ENCODE measurements around the gene PTCRA.
"Not testable (repeated sequence)": the region's sequence is repeated elsewhere in the genome, so short reads cannot be mapped to it uniquely, and the experiment has no call there.

PTCRA gene

DNA sequence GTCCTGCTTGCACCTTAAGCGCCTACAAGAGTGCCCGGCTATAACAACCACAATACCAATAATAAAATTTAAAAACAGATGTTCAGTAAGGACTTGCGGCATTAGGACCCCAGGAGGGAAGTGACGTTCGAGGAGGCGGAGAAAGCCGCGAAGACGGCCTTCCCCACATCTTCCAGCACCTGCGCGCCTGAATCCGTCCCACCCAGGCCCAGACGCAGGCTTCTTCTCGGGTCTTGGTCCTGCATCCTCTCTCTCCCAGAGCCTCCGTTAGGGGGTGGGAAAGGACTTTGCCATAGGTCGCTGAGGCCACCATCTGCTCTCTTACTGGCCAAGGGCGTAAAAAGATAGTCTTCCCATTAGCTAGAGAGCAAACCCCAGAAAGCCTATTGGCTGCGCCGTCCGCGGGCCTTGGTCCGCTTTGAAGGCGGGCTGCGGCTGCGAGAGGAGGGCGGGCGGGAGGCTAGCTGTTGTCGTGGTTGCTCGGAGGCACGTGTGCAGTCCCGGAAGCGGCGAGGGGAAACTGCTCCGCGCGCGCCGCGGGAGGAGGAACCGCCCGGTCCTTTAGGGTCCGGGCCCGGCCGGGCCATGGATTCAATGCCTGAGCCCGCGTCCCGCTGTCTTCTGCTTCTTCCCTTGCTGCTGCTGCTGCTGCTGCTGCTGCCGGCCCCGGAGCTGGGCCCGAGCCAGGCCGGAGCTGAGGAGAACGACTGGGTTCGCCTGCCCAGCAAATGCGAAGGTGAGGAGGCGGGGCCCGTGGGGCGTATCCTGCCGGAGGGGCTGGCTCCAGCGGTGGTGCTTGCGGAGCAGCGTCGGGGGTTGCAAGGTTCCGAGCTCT lies 13.3 kb downstream of the PTCRA start, which contains the start of gene CNPY3:
TSS of gene CNPY3 (plus strand) at position 495 of the 835 bp plus-strand sequence. CDS start at position 586, 91 bp downstream.
- no peaks in the 10 kb centered on the region for H3K9me3 Mint-ChIP-seq
- no peaks in the 10 kb centered on the region for H3K27me3 Mint-ChIP-seq
- peak within 1 kb of the TSS; percentile 92 to 99 for H3K4me3 Mint-ChIP-seq
- H3K4me1 Mint-ChIP-seq: peaks cover 49% of the 10 kb centered on the region
- peak; percentile 90 for ATAC-seq
- peak; percentile 96 to 98 for DNase-seq
- H3K27ac Mint-ChIP-seq: peak within 1 kb of the TSS; percentile 94 to 97

DNA sequence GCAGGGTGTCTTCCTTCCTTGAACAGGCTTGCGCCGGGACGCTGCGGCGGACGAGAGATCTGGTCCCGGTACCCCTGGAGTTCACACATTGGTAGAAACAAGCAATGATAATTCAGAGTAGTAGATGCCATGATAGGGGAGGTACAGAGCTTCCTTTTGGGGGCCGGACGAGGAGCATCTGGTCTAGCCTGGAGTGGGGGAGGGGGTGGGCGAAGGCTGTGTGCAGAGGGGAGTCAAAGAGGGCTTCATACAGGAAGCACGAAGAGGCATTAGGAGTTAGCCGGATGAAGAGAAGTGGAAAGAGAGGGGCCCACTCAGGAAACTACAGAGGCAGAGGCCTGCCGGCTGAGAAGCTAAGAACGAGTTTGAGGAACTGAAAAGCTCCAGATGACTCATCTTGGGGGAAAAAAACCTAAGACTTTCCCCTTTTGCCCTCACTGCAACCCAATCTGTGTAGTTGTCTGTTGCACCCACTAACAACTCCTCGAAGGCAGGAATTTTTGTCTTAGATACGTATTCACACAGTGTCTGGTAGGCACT lies 14.0 kb downstream of the PTCRA start:
- Mint-ChIP-seq H3K4me1 (peaks cover 51% of the 10 kb centered on the region), H3K9me3 (no peaks in the 10 kb centered on the region), H3K27ac (peak overlapping the region; percentile 94 to 97), H3K4me3 (peak overlapping the region; percentile 92 to 99), H3K27me3 (no peaks in the 10 kb centered on the region)
- DNase-seq (peak; percentile 75 to 82), ATAC-seq (peak; percentile 55)

DNA sequence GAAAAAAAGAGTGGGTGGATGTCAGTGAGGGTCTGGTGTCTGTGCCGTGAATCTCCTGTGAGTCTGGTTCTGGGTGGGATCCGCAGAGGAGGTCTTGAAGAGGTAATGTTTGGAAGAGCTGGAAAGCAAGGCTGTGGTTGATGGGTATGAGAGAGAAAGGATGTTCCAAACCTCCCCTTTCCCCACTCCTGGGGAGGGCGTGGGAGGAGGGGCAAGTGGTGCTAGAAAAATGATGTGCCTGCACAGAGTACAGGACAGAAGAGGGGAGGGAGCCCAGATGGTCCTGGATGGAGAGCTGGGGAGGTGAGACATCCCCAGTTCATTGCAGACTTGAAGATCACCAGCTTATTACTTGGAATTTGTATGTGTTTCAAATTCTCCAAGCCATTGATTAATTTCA lies 16.6 kb downstream of the PTCRA start:
- no peaks in the 10 kb centered on the region for H3K9me3 Mint-ChIP-seq
- H3K27ac Mint-ChIP-seq: peak overlapping the region; percentile 3 to 88
- H3K4me1 Mint-ChIP-seq: peaks cover 69% of the 10 kb centered on the region
- DNase-seq (no peak), ATAC-seq (no peak)
- H3K27me3 Mint-ChIP-seq: no peaks in the 10 kb centered on the region
- H3K4me3 Mint-ChIP-seq: peak overlapping the region; percentile 82 to 92

DNA sequence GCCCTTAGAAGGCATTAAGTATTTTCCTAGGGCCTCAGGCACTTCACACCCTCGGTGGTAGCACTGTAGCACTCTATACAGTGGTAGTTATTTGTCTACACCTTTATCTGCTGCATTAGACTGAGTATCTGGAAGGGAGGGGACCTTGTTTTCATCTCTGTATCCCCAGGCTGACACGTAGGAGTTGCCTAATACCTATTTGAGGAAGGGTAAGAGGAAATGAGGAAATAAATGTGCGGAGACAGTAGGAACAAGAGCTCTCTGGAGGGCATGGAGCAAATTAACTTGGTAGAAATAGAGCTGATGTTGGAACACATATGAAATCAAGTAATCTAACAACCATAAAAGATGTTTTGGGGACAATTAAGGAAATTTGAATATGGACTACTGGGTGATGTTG lies 17.4 kb downstream of the PTCRA start:
- Mint-ChIP-seq H3K27me3 (no peaks in the 10 kb centered on the region), H3K27ac (peak overlapping the region; percentile 47 to 81), H3K4me3 (peak overlapping the region; percentile 82 to 92), H3K9me3 (no peaks in the 10 kb centered on the region), H3K4me1 (peaks cover 72% of the 10 kb centered on the region)
- DNase-seq: no peak
- ATAC-seq: no peak

DNA sequence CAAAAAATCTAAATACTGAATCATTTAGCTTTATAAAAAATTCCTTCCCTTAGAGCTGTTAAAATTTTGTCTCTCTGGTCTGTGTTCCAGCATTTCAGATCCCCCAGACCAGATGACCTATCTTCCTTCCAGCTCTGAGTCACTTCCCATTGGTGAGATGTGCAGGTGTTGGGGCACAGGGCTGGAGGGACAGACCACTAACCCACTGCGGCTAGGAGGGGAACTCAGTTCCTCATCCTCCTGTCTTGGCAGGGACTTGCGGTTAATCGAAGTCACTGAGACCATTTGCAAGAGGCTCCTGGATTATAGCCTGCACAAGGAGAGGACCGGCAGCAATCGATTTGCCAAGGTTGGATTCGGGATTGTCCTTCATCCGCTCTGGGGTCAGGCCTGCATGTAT lies 19.5 kb downstream of the PTCRA start:
- ATAC-seq (no peak), DNase-seq (no peak)
- Mint-ChIP-seq H3K9me3 (no peaks in the 10 kb centered on the region), H3K4me3 (no peak overlapping the region), H3K4me1 (peaks cover 78% of the 10 kb centered on the region), H3K27ac (peak overlapping the region; percentile 73 to 75), H3K27me3 (no peaks in the 10 kb centered on the region)

DNA sequence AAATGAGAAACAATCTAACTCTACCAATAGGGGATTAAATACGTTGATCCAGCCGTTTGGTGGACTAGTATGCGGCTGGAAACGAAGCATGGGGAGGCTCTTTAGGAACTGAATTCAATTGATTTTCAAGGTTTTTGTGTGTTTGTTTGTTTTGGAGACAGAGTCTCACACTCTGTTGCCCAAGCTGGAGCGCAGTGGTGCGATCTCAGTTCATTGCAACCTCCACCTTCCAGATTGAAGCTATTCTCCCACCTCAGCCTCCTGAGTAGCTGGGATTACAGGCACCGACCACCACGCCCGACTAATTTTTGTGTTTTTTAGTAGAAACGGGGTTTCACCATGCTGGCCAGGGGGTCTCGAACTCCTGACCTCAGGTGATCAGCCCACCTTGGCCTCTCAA lies 20.5 kb downstream of the PTCRA start:
- Mint-ChIP-seq H3K9me3 (no peaks in the 10 kb centered on the region), H3K4me1 (peaks cover 73% of the 10 kb centered on the region), H3K4me3 (no peak overlapping the region), H3K27me3 (no peaks in the 10 kb centered on the region), H3K27ac (peak overlapping the region in 1 of 2 donors; percentile 37)
- DNase-seq: no peak
- ATAC-seq: no peak

GRCh38 chr6:42937548-42938427 lies 21.9 kb downstream of the PTCRA start:
- Mint-ChIP-seq H3K9me3 (no peaks in the 10 kb centered on the region), H3K27ac (peak overlapping the region in 1 of 2 donors; percentile 47), H3K27me3 (no peaks in the 10 kb centered on the region), H3K4me1 (peaks cover 60% of the 10 kb centered on the region), H3K4me3 (no peak overlapping the region)
- DNase-seq (no peak), ATAC-seq (no peak)

DNA sequence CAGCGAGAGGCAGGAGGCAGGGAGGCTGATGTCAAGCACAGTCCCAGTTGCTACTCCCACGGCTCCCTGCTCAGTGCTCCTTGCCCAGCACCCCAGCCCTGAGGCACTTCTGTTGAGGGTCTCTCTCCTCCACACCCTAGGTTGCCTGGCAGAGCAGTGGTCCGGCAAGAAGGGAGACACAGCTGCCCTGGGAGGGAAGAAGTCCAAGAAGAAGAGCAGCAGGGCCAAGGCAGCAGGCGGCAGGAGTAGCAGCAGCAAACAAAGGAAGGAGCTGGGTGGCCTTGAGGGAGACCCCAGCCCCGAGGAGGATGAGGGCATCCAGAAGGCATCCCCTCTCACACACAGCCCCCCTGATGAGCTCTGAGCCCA lies 22.6 kb downstream of the PTCRA start:
- Mint-ChIP-seq H3K9me3 (no peaks in the 10 kb centered on the region), H3K4me1 (peaks cover 53% of the 10 kb centered on the region), H3K4me3 (no peak overlapping the region), H3K27me3 (no peaks in the 10 kb centered on the region), H3K27ac (no peak overlapping the region)
- DNase-seq (no peak), ATAC-seq (peak; percentile 8)

GRCh38 chr6:42938987-42939809 lies 23.3 kb downstream of the PTCRA start:
- peak; percentile 19 for ATAC-seq
- H3K27me3 Mint-ChIP-seq: no peaks in the 10 kb centered on the region
- no peak for DNase-seq
- H3K4me3 Mint-ChIP-seq: no peak overlapping the region
- H3K4me1 Mint-ChIP-seq: peaks cover 45% of the 10 kb centered on the region
- no peaks in the 10 kb centered on the region for H3K9me3 Mint-ChIP-seq
- H3K27ac Mint-ChIP-seq: peak overlapping the region; percentile 8 to 48

GRCh38 chr6:42939810-42940167 lies 23.9 kb downstream of the PTCRA start:
- ATAC-seq (no peak), DNase-seq (no peak)
- H3K27ac Mint-ChIP-seq: peak overlapping the region; percentile 2 to 67
- H3K9me3 Mint-ChIP-seq: no peaks in the 10 kb centered on the region
- H3K4me1 Mint-ChIP-seq: peaks cover 44% of the 10 kb centered on the region
- H3K4me3 Mint-ChIP-seq: no peak overlapping the region
- no peaks in the 10 kb centered on the region for H3K27me3 Mint-ChIP-seq

DNA sequence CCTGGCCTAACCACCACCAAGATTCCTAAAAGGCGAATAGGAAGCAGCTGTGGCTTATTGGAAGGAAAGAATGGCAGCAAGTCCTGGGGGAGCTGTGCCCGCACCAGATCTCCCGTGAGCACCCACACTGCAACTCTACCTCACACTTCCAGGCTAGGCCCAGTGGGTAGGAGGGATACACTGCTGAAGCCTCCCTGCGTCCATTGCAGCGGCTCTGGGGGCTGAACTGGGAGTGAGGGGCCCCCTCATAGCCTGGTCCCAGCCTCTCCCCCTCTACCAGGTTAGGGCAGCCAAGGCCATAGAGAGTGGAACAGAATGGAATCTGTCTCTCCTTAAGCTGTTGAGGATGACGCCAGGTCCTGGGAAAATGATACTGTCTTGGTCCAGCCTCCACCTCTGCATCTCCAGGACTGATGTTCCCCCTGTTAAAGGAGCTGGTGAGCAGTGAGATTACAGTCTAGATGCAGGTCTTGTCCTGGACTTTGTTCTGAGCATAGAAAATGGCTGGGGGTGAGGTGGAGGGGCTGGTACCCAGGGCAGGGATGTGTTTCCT lies 24.7 kb downstream of the PTCRA start:
- DNase-seq (no peak), ATAC-seq (no peak)
- no peak overlapping the region for H3K4me3 Mint-ChIP-seq
- H3K27ac Mint-ChIP-seq: peak overlapping the region in 1 of 2 donors; percentile 67
- H3K4me1 Mint-ChIP-seq: peaks cover 37% of the 10 kb centered on the region
- H3K27me3 Mint-ChIP-seq: no peaks in the 10 kb centered on the region
- H3K9me3 Mint-ChIP-seq: no peaks in the 10 kb centered on the region

GRCh38 chr6:42941356-42941755 lies 25.5 kb downstream of the PTCRA start:
- peak overlapping the region; percentile 56 to 80 for H3K27ac Mint-ChIP-seq
- DNase-seq: not testable (repeated sequence)

GRCh38 chr6:42942444-42942843 lies 26.6 kb downstream of the PTCRA start:
- H3K27ac Mint-ChIP-seq: no peak overlapping the region
- no peak for ATAC-seq
- no peak for DNase-seq

More at GRCh38 chr6:42941356-42941755, 25.5 kb downstream of the PTCRA start:
- peaks cover 32% of the 10 kb centered on the region for H3K4me1 Mint-ChIP-seq
- not testable (repeated sequence) for ATAC-seq, H3K27me3 Mint-ChIP-seq, H3K4me3 Mint-ChIP-seq, H3K9me3 Mint-ChIP-seq

DNA sequence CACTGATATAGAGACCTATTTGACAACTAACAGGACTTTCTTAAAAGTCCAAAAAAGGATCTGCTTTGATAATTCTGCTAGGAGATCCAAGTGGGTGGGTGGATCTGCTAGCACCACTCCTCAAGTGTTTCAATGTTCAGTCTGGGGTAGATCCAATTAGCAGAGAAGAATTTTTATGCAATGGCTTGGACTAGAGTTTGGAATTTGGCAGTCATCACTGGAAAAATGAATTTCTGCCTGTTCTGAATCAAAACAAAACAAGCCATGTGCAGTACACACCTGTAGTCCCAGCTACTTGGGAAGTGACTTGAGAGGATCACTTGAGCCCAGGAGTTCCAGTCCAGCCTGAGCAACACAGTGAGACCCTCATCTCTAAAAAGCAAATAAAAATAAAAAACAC lies 32.1 kb downstream of the PTCRA start:
- H3K9me3 Mint-ChIP-seq: no peaks in the 10 kb centered on the region
- ATAC-seq (no peak), DNase-seq (no peak)
- H3K4me1 Mint-ChIP-seq: no peaks in the 10 kb centered on the region
- H3K27ac Mint-ChIP-seq: no peak overlapping the region
- no peaks in the 10 kb centered on the region for H3K27me3 Mint-ChIP-seq
- no peak overlapping the region for H3K4me3 Mint-ChIP-seq

More at GRCh38 chr6:42942444-42942843, 26.6 kb downstream of the PTCRA start:
- Mint-ChIP-seq H3K9me3 (no peaks in the 10 kb centered on the region), H3K4me3 (no peak overlapping the region), H3K27me3 (no peaks in the 10 kb centered on the region), H3K4me1 (peaks cover 26% of the 10 kb centered on the region)

GRCh38 chr6:42952389-42952788 lies 36.5 kb downstream of the PTCRA start:
- no peak for DNase-seq
- Mint-ChIP-seq H3K4me3 (no peak overlapping the region), H3K27me3 (no peaks in the 10 kb centered on the region), H3K27ac (no peak overlapping the region), H3K9me3 (no peaks in the 10 kb centered on the region), H3K4me1 (no peaks in the 10 kb centered on the region)
- ATAC-seq: no peak

Data from stimulated activated naive CD8-positive, alpha-beta T cell treated with anti-CD3 and anti-CD28 coated beads, Interleukin-15, amount 100 ng/mL, for 72 hours (primary cell).